ENCODE data around the gene SUSD1.

The SUSD1 gene

GRCh38 chr9:112042769-112043168, 132.3 kb downstream of the SUSD1 start:
- no peak overlapping the region for H3K4me3 ChIP-seq (IDR thresholded peaks at IDR 0.05; ENCODE audit: insufficient read depth, low read depth, low read length)
- H3K79me2 ChIP-seq (ENCODE audit: insufficient read depth, low read depth), result no peaks in the 10 kb centered on the region
- H3K4me1 ChIP-seq (ENCODE audit: low read depth, poor library complexity, severe bottlenecking), result peaks cover 12% of the 10 kb centered on the region
- H3K27ac ChIP-seq, result no peak overlapping the region
- H3K27me3 ChIP-seq (ENCODE audit: insufficient read depth, low read depth), result no peaks in the 10 kb centered on the region
- no peaks in the 10 kb centered on the region for H4K20me1 ChIP-seq (ENCODE audit: insufficient read depth)
- H3K36me3 ChIP-seq (ENCODE audit: insufficient read depth), result no peaks in the 10 kb centered on the region
- TF ChIP-seq CTCF (conservative IDR thresholded peaks at IDR 0.05; ENCODE audit: low read depth, low read length), result no peak
- no peak overlapping the region for H2AFZ ChIP-seq (ENCODE audit: low read depth)
- no peak overlapping the region for H3K4me2 ChIP-seq
- no peak overlapping the region for H3K9ac ChIP-seq

DNA sequence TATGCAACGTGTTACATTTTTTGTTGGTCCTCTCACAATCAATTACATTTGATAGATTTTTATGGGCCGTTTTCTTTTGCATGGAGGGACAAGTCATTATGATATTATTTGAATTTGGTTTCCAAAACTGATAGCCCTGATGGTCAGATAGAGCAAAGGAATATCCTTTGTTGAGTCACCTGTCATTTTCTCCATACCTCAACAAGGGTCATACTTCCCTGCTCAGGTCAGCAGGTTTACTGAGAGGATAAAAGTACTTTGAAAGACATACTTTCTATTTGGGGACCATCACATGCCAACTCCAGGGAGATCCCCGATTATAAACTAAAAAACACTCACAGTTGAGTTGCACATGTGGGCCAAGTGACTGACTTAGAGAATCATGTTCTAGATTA, 132.9 kb downstream of the SUSD1 start:
- Histone ChIP-seq H3K79me2 (ENCODE audit: insufficient read depth, low read depth) (no peaks in the 10 kb centered on the region), H4K20me1 (ENCODE audit: insufficient read depth) (no peaks in the 10 kb centered on the region), H3K4me2 (no peak overlapping the region), H3K4me1 (ENCODE audit: low read depth, poor library complexity, severe bottlenecking) (peaks cover 18% of the 10 kb centered on the region), H3K27ac (no peak overlapping the region), H3K36me3 (ENCODE audit: insufficient read depth) (no peaks in the 10 kb centered on the region), H3K9ac (no peak overlapping the region), H3K4me3 (IDR thresholded peaks at IDR 0.05; ENCODE audit: insufficient read depth, low read depth, low read length) (no peak overlapping the region), H3K27me3 (ENCODE audit: insufficient read depth, low read depth) (no peaks in the 10 kb centered on the region), H2AFZ (ENCODE audit: low read depth) (no peak overlapping the region)
- no peak for TF ChIP-seq CTCF (conservative IDR thresholded peaks at IDR 0.05; ENCODE audit: low read depth, low read length)

GRCh38 chr9:112041536-112042243, 133.4 kb downstream of the SUSD1 start:
- no peak overlapping the region for H3K4me2 ChIP-seq
- no peak overlapping the region for H3K4me3 ChIP-seq (IDR thresholded peaks at IDR 0.05; ENCODE audit: insufficient read depth, low read depth, low read length)
- no peak overlapping the region for H3K27ac ChIP-seq
- H3K36me3 ChIP-seq (ENCODE audit: insufficient read depth), result no peaks in the 10 kb centered on the region
- no peaks in the 10 kb centered on the region for H3K27me3 ChIP-seq (ENCODE audit: insufficient read depth, low read depth)
- no peaks in the 10 kb centered on the region for H4K20me1 ChIP-seq (ENCODE audit: insufficient read depth)
- peaks cover 23% of the 10 kb centered on the region for H3K4me1 ChIP-seq (ENCODE audit: low read depth, poor library complexity, severe bottlenecking)
- no peak overlapping the region for H3K9ac ChIP-seq
- no peak overlapping the region for H2AFZ ChIP-seq (ENCODE audit: low read depth)
- TF ChIP-seq CTCF (conservative IDR thresholded peaks at IDR 0.05; ENCODE audit: low read depth, low read length), result no peak
- no peaks in the 10 kb centered on the region for H3K79me2 ChIP-seq (ENCODE audit: insufficient read depth, low read depth)

- no peak overlapping the region for H3K4me2 ChIP-seq
- H3K4me1 ChIP-seq (ENCODE audit: low read depth, poor library complexity, severe bottlenecking), result peaks cover 25% of the 10 kb centered on the region
- H3K79me2 ChIP-seq (ENCODE audit: insufficient read depth, low read depth), result no peaks in the 10 kb centered on the region
- no peak overlapping the region for H3K27ac ChIP-seq
- H2AFZ ChIP-seq (ENCODE audit: low read depth), result no peak overlapping the region
- H3K4me3 ChIP-seq (IDR thresholded peaks at IDR 0.05; ENCODE audit: insufficient read depth, low read depth, low read length), result no peak overlapping the region
- no peaks in the 10 kb centered on the region for H3K27me3 ChIP-seq (ENCODE audit: insufficient read depth, low read depth)
- no peaks in the 10 kb centered on the region for H3K36me3 ChIP-seq (ENCODE audit: insufficient read depth)
- H4K20me1 ChIP-seq (ENCODE audit: insufficient read depth), result no peaks in the 10 kb centered on the region
- no peak for TF ChIP-seq CTCF (conservative IDR thresholded peaks at IDR 0.05; ENCODE audit: low read depth, low read length)
- H3K9ac ChIP-seq, result no peak overlapping the region
Observed at GRCh38 chr9:112041199-112041535, 133.9 kb downstream of the SUSD1 start.
